H9 (cell line): Measurements from ENCODE around the gene KRTAP23-1. TPM values are rescaled to one million over a fixed set of nuclear protein-coding genes. Genes with fewer than 3 reads are reported as not detected.

Source experiments
- DNase-seq: peaks from one replicate; pipeline ENCODE4 v3.0.0-alpha.2; 2017
- H2AFZ ChIP-seq: one replicate; pipeline ENCODE4 v1.6.1; 2013; ENCODE audit warnings: mild to moderate bottlenecking, low read length, control low read depth, moderate library complexity
- H2AK5ac ChIP-seq: 2 replicates; pipeline ENCODE4 v1.6.1; 2013; ENCODE audit warnings: low read length, control low read depth, mixed read lengths; ENCODE audit not compliant: insufficient read length
- H2BK120ac ChIP-seq: one replicate; pipeline ENCODE4 v1.6.1; 2013; ENCODE audit warnings: low read depth, mild to moderate bottlenecking, low read length, control low read depth, inconsistent platforms; ENCODE audit not compliant: poor library complexity, severe bottlenecking
- H2BK12ac ChIP-seq: 2 replicates; pipeline ENCODE4 v1.6.1; 2013; ENCODE audit warnings: low read length, control low read depth, mixed read lengths, low read depth; ENCODE audit not compliant: insufficient read length
- H2BK15ac ChIP-seq: 2 replicates; pipeline ENCODE4 v1.6.1; 2013; ENCODE audit warnings: low read depth, low read length, control low read depth
- H2BK20ac ChIP-seq: one replicate; pipeline ENCODE4 v1.6.1; 2013; ENCODE audit warnings: low read depth, mild to moderate bottlenecking, low read length, control low read depth, inconsistent platforms; ENCODE audit not compliant: poor library complexity, severe bottlenecking
- H2BK5ac ChIP-seq: 2 replicates; pipeline ENCODE4 v1.6.1; 2013; ENCODE audit warnings: low read length, control low read depth, mixed read lengths; ENCODE audit not compliant: insufficient read length
- H3K14ac ChIP-seq: 2 replicates; pipeline ENCODE4 v1.6.1; 2013; ENCODE audit warnings: low read length, control low read depth; ENCODE audit not compliant: insufficient read depth
- H3K18ac ChIP-seq: 2 replicates; pipeline ENCODE4 v1.6.1; 2013; ENCODE audit warnings: low read depth, mild to moderate bottlenecking, mixed read lengths, low read length, control low read depth; ENCODE audit not compliant: insufficient read length
- H3K23ac ChIP-seq: 2 replicates; pipeline ENCODE4 v1.6.1; 2013; ENCODE audit warnings: low read length, control low read depth, mixed read lengths, low read depth; ENCODE audit not compliant: insufficient read length
- H3K23me2 ChIP-seq: 2 replicates; pipeline ENCODE4 v1.6.1; 2013; ENCODE audit warnings: low read depth, mild to moderate bottlenecking, mixed read lengths, low read length, control low read depth; ENCODE audit not compliant: insufficient read length, poor library complexity, severe bottlenecking
- H3K27ac ChIP-seq: 2 replicates; pipeline ENCODE4 v1.5.1; 2013; ENCODE audit warnings: low read length, control low read depth, mixed read lengths, low read depth; ENCODE audit not compliant: insufficient read length
- H3K27me3 ChIP-seq: 2 replicates; pipeline ENCODE4 v1.6.1; 2013; ENCODE audit warnings: low read length, control low read depth, inconsistent platforms; ENCODE audit not compliant: insufficient read depth
- H3K4ac ChIP-seq: 2 replicates; pipeline ENCODE4 v1.6.1; 2013; ENCODE audit warnings: low read depth, mild to moderate bottlenecking, control low read depth, inconsistent platforms, low read length, moderate library complexity
- H3K4me1 ChIP-seq: 2 replicates; pipeline ENCODE4 v1.6.1; 2013; ENCODE audit warnings: low read length, control low read depth, inconsistent platforms; ENCODE audit not compliant: insufficient read depth
- H3K4me2 ChIP-seq: 2 replicates; pipeline ENCODE4 v1.6.1; 2013; ENCODE audit warnings: low read length, control low read depth, mixed read lengths; ENCODE audit not compliant: insufficient read length, insufficient read depth
- H3K56ac ChIP-seq: 2 replicates; pipeline ENCODE4 v1.6.1; 2013; ENCODE audit warnings: low read depth, mild to moderate bottlenecking, mixed read lengths, low read length, control low read depth; ENCODE audit not compliant: insufficient read length
- H3K79me1 ChIP-seq: 2 replicates; pipeline ENCODE4 v1.6.1; 2013; ENCODE audit warnings: low read depth, mild to moderate bottlenecking, moderate library complexity, low read length, control low read depth, inconsistent platforms; ENCODE audit not compliant: insufficient read depth, poor library complexity, severe bottlenecking
- H3K79me2 ChIP-seq: 2 replicates; pipeline ENCODE4 v1.6.1; 2013; ENCODE audit warnings: low read length, control low read depth, inconsistent platforms; ENCODE audit not compliant: insufficient read depth
- H3K9ac ChIP-seq: 2 replicates; pipeline ENCODE4 v1.6.1; 2013; ENCODE audit warnings: low read length, control low read depth, mixed read lengths; ENCODE audit not compliant: insufficient read length; ENCODE audit errors: extremely low read depth
- H3K9me3 ChIP-seq: one replicate; pipeline ENCODE4 v1.6.1; 2013; ENCODE audit warnings: low read depth, low read length, inconsistent platforms; ENCODE audit not compliant: control insufficient read depth
- H3T11ph ChIP-seq: one replicate; pipeline ENCODE4 v1.6.1; 2013; ENCODE audit warnings: mild to moderate bottlenecking, low read length, control low read depth, inconsistent platforms
- H4K20me1 ChIP-seq: one replicate; pipeline ENCODE4 v1.6.1; 2013; ENCODE audit not compliant: control insufficient read depth, insufficient read length, insufficient read depth
- H4K5ac ChIP-seq: 2 replicates; pipeline ENCODE4 v1.6.1; 2013; ENCODE audit warnings: low read depth, mild to moderate bottlenecking, mixed read lengths, low read length, control low read depth; ENCODE audit not compliant: insufficient read length
- H4K8ac ChIP-seq: replicated peaks from 2 replicates; pipeline ENCODE4 v1.6.1; 2013; ENCODE audit warnings: low read length, control low read depth, mixed read lengths, low read depth; ENCODE audit not compliant: insufficient read length
- H4K91ac ChIP-seq: 2 replicates; pipeline ENCODE4 v1.6.1; 2013; ENCODE audit warnings: low read depth, mild to moderate bottlenecking, moderate library complexity, mixed read lengths, low read length, control low read depth; ENCODE audit not compliant: insufficient read length
- H3K27ac Mint-ChIP-seq, 3 experiments: 2 replicates in 2 of 3; 3 replicates in 1 of 3; pipeline ENCODE4 v1.8.0; 2020 to 2021; ENCODE audit warnings: mixed read lengths in 3 of 3, mild to moderate bottlenecking in 1 of 3, moderate library complexity in 1 of 3
- H3K27me3 Mint-ChIP-seq: 2 replicates; pipeline ENCODE4 v1.8.0; 2021; ENCODE audit warnings: low read depth, mild to moderate bottlenecking, moderate library complexity, mixed read lengths
- H3K36me3 Mint-ChIP-seq, 3 experiments: 2 replicates in 2 of 3; 3 replicates in 1 of 3; pipeline ENCODE4 v1.8.0; 2020 to 2021; ENCODE audit warnings: low read depth in 3 of 3, mixed read lengths in 3 of 3; ENCODE audit not compliant: insufficient read depth in 1 of 3
- H3K4me1 Mint-ChIP-seq, 2 experiments: 2 replicates each; pipeline ENCODE4 v1.8.0; 2020; ENCODE audit warnings: mixed read lengths in 2 of 2
- H3K4me3 Mint-ChIP-seq, 2 experiments: 2 replicates in 1 of 2; 3 replicates in 1 of 2; pipeline ENCODE4 v1.8.0; 2020 to 2021; ENCODE audit warnings: mild to moderate bottlenecking in 2 of 2, mixed read lengths in 2 of 2, moderate library complexity in 1 of 2
- H3K9me3 Mint-ChIP-seq, 2 experiments: 2 replicates in 1 of 2; 3 replicates in 1 of 2; pipeline ENCODE4 v1.8.0; 2020; ENCODE audit warnings: mild to moderate bottlenecking in 2 of 2, mixed read lengths in 2 of 2, moderate library complexity in 1 of 2
- WGBS: extraction: QIAGEN DNeasy Blood & Tissue Kit; methylation state at CpG from one replicate; pipeline ENCODE4 v1.1.7; 2013; ENCODE audit warnings: missing lambda C conversion rate, low lambda C conversion rate, mixed read lengths; ENCODE audit not compliant: insufficient read length; ENCODE audit errors: extremely low coverage; 5-methylcytosine and 5-hydroxymethylcytosine counted together
- total RNA-seq: library from RNA; stranded (reverse); gene quantifications from 2 replicates; pipeline ENCODE4 v1.2.1, GENCODE V29; 2021
- TF ChIP-seq, protein P1 (sequence below): fragments of 200-600 bp; sonication (generic); conservative IDR thresholded peaks from 3 replicates; pipeline ENCODE4 v1.8.0; 2021; ENCODE audit warnings: antibody characterized with exemption, mild to moderate bottlenecking

The KRTAP23-1 gene
- total RNA-seq, 1 experiment from 2014 or later = not detected

DNA sequence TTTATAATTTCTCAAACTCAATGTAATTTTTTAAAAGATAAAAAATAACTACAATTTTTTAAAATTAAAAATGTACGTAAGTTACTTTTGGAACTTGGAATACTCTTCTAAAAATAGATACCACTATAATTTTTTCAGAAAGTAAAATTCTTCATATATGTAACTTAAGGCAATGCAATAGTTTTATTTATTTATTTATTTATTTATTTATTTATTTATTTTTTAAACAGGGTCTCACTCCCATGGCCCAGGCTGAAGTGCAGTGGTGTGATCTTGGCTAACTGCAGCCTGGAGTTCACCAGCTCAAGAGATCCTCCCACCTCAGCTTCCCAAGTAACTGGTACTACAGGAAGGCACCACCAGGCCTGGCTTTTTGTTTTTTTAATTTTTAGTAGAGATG lies 3.1 kb upstream of the KRTAP23-1 start:
- Histone ChIP-seq H3K14ac (no peak overlapping the region), H4K5ac (no peak overlapping the region), H3T11ph (no peak overlapping the region), H3K4ac (no peak overlapping the region), H3K9me3 (no peaks in the 10 kb centered on the region), H2BK12ac (no peak overlapping the region), H2AK5ac (no peak overlapping the region), H3K56ac (no peak overlapping the region), H3K79me1 (no peaks in the 10 kb centered on the region), H3K23me2 (no peaks in the 10 kb centered on the region), H2BK20ac (no peak overlapping the region), H4K91ac (no peak overlapping the region), H2BK5ac (no peak overlapping the region), H3K27ac (no peak overlapping the region), H2BK15ac (no peak overlapping the region), H2BK120ac (no peak overlapping the region), H3K18ac (no peak overlapping the region), H3K27me3 (no peaks in the 10 kb centered on the region), H3K4me2 (no peak overlapping the region), H4K20me1 (no peaks in the 10 kb centered on the region), H2AFZ (no peak overlapping the region), H3K23ac (no peak overlapping the region), H4K8ac (no peak overlapping the region), H3K79me2 (no peaks in the 10 kb centered on the region), H3K9ac (no peak overlapping the region), H3K4me1 (peaks cover 4% of the 10 kb centered on the region; the same call in 1 of the 2 replicates)
- Mint-ChIP-seq H3K36me3 (no peaks in the 10 kb centered on the region), H3K4me1 (peaks cover 13 to 29% of the 10 kb centered on the region in 2 experiments), H3K4me3 (no peak overlapping the region), H3K9me3 (no peaks in the 10 kb centered on the region), H3K27ac (no peak overlapping the region), H3K27me3 (no peaks in the 10 kb centered on the region)
- TF ChIP-seq, protein P1, sequence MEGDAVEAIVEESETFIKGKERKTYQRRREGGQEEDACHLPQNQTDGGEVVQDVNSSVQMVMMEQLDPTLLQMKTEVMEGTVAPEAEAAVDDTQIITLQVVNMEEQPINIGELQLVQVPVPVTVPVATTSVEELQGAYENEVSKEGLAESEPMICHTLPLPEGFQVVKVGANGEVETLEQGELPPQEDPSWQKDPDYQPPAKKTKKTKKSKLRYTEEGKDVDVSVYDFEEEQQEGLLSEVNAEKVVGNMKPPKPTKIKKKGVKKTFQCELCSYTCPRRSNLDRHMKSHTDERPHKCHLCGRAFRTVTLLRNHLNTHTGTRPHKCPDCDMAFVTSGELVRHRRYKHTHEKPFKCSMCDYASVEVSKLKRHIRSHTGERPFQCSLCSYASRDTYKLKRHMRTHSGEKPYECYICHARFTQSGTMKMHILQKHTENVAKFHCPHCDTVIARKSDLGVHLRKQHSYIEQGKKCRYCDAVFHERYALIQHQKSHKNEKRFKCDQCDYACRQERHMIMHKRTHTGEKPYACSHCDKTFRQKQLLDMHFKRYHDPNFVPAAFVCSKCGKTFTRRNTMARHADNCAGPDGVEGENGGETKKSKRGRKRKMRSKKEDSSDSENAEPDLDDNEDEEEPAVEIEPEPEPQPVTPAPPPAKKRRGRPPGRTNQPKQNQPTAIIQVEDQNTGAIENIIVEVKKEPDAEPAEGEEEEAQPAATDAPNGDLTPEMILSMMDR = no peak
- WGBS = no CpG with 5 or more reads among the region's 1 CpG
- no peak for DNase-seq
